ENCODE data around the gene CALR3. TPM values are rescaled to one million over a fixed set of nuclear protein-coding genes. Genes with fewer than 3 reads are reported as not detected.

CALR3 gene
- total and polyA plus RNA-seq, 2 of the 8 experiments (the other 6 are each of a cell fraction or from before 2014, with no cell fraction given) = 0.11 to 0.32 TPM

DNA sequence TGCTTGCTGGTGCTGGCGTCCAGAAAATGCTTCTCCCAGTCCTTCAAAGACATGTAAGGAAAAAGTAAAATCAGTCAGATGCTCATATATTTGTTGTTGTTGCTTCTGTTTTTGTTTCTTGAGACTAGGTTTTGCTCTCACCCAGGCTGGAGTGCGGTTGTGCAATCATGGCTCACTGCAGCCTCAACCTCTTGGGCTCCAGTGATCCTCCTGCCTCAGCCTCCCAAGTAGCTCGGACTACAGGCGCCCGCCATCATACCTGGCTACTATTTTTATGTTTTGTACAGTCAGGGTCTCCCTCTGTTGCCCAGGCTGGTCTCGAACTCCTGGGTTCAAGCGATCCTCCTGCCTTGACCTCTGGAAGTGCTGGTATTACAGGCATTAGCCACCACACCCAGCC, 13.2 kb downstream of the CALR3 start:
- Histone ChIP-seq H3K9me3 (ENCODE audit: insufficient read depth in 2 of 2, low read depth in 1 of 2, low read length in 1 of 2) (no peaks in the 10 kb centered on the region), H3K27me3 (replicated peaks in 1 of 4; ENCODE audit: control insufficient read depth in 3 of 4, extremely low read depth in 1 of 4, insufficient read depth in 3 of 4, low read length in 3 of 4) (no peaks in the 10 kb centered on the region), H3K79me1 (ENCODE audit: low read depth, low read length) (no peaks in the 10 kb centered on the region), H4K91ac (replicated peaks; ENCODE audit: insufficient read length, low read length) (no peak overlapping the region), H3K18ac (ENCODE audit: extremely low read depth, low read length) (no peak overlapping the region), H3K23me2 (ENCODE audit: low read depth, low read length) (0 out of 2 replicates have a peak, but pooled peaks cover 2% of the 10 kb centered on the region), H3K14ac (ENCODE audit: insufficient read length) (no peak overlapping the region), H3K27ac (ENCODE audit: low read depth, low read length) (no peak overlapping the region), H2BK120ac (replicated peaks; ENCODE audit: low read depth, low read length) (no peak overlapping the region), H2BK5ac (ENCODE audit: low read depth, low read length) (no peak overlapping the region), H2BK20ac (ENCODE audit: low read length) (no peak overlapping the region), H2BK15ac (ENCODE audit: low read length) (no peak overlapping the region), H3K4me3 (ENCODE audit: extremely low read depth in 1 of 4, insufficient read depth in 2 of 4, low read depth in 3 of 4, low read length in 4 of 4) (no peak overlapping the region), H3K79me2 (ENCODE audit: control insufficient read depth in 1 of 2, insufficient read depth in 2 of 2, low read length in 2 of 2) (no peaks in the 10 kb centered on the region), H2BK12ac (ENCODE audit: low read depth, low read length) (no peak overlapping the region), H4K8ac (ENCODE audit: extremely low read depth, insufficient read depth, low read length) (no peak overlapping the region), H2AFZ (ENCODE audit: low read length) (no peak overlapping the region), H4K5ac (ENCODE audit: insufficient read length, low read depth, low read length) (no peak overlapping the region), H3K36me3 (ENCODE audit: control insufficient read depth in 2 of 4, insufficient read depth in 4 of 4, low read length in 3 of 4) (no peaks in the 10 kb centered on the region), H2AK5ac (ENCODE audit: low read depth, low read length) (no peak overlapping the region), H3K4me1 (replicated peaks in 1 of 4; ENCODE audit: control insufficient read depth in 3 of 4, insufficient read depth in 4 of 4, low read length in 3 of 4) (no peaks in the 10 kb centered on the region), H3K56ac (replicated peaks; ENCODE audit: insufficient read length, low read depth, low read length) (no peak overlapping the region), H3K23ac (ENCODE audit: insufficient read length) (no peak overlapping the region), H3K4me2 (ENCODE audit: insufficient read depth in 1 of 2, low read depth in 2 of 2, low read length in 2 of 2) (no peak overlapping the region), H3K4ac (replicated peaks; ENCODE audit: insufficient read length, low read depth, low read length) (no peak overlapping the region), H3K9ac (replicated peaks in 1 of 4; ENCODE audit: extremely low read depth in 1 of 4, low read depth in 3 of 4, low read length in 3 of 4) (no peak overlapping the region), H4K20me1 (replicated peaks in 1 of 2; ENCODE audit: control insufficient read depth in 1 of 2, insufficient read depth in 2 of 2, low read length in 2 of 2) (no peaks in the 10 kb centered on the region)
- DNase-seq (ENCODE audit: low read depth in 1 of 2, low spot score in 2 of 2) (no peak), FAIRE-seq (no peak)
- POLR2A ChIA-PET (ENCODE audit: partially characterized antibody) = no interaction called here
- CTCF ChIA-PET (ENCODE audit: partially characterized antibody) = interaction anchor here (0.6 to 1.6 kb wide), 3 partner anchors 12 to 36 kb away, joined by 3 to 4 read pairs (median 4); no protein-coding TSS in a partner anchor
- 85% methylated on average over 7 of the region's 7 CpGs; no CpG with 5 or more reads in 1 of the 2 experiments for WGBS, 2 experiments (ENCODE audit: extremely low coverage in 1 of 2, insufficient coverage in 1 of 2, insufficient read length in 1 of 2, insufficient replicate concordance in 2 of 2, low coverage in 1 of 2, low lambda C conversion rate in 2 of 2, missing lambda C conversion rate in 1 of 2)
- TF ChIP-seq JUND (IDR thresholded peaks at IDR 0.05; ENCODE audit: low read length) (no peak), BRCA1 (IDR thresholded peaks at IDR 0.05; ENCODE audit: low read depth, low read length) (no peak), TCF12 (IDR thresholded peaks at IDR 0.05; ENCODE audit: low read depth, low read length) (no peak), RNF2 (IDR thresholded peaks at IDR 0.05; ENCODE audit: borderline replicate concordance, low read depth, low read length, missing control alignments, poor library complexity, severe bottlenecking) (no peak), RFX5 (IDR thresholded peaks at IDR 0.05; ENCODE audit: borderline replicate concordance, low read depth, low read length) (no peak), FOSL1 (IDR thresholded peaks at IDR 0.05; ENCODE audit: insufficient read depth, low read depth, low read length) (no peak)

Measured in H1 (cell line).